ENCODE measurements around the gene LIG4.

Gene LIG4

DNA sequence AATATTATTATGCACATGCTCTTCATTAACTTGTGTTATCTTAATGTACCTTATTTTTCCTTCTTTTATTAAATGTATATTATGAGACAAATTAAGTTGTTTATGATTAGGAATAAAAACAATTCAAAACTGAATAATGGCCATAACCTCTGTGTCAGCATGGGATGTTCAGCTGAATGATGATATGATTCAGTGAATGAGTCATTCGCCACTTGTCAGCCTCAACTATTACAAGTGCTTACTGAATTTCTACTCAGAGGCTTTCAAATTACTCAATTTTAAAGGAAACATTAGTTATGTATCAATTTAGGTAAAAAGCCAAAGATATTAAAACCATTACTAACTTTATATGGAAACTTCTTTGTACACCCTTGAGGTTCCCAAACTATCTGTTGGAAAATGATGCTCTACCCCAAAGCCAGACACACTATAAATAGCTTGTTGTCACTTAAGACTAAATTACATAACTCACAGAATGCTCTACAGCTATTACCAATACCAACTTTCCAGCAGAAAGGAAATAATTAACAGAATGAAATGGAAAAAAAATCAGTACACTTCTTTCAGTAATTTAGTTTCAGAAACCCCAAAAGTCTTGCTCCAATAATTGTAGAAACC, 14.4 kb downstream of the LIG4 start:
- Histone ChIP-seq H3K23ac (ENCODE audit: low read length) (no peak overlapping the region), H3K27ac (ENCODE audit: low read depth, low read length) (no peak overlapping the region), H3K14ac (ENCODE audit: low read length) (no peak overlapping the region), H2AFZ (ENCODE audit: insufficient read depth, low read length, poor library complexity) (no peak overlapping the region), H4K12ac (ENCODE audit: low read depth, low read length) (no peak overlapping the region), H3K9ac (ENCODE audit: low read length) (no peak overlapping the region), H2BK5ac (ENCODE audit: low read depth, low read length, poor library complexity) (no peak overlapping the region), H2AK5ac (ENCODE audit: low read length) (no peak overlapping the region), H2BK12ac (ENCODE audit: low read length) (no peak overlapping the region), H4K91ac (ENCODE audit: low read depth, low read length) (no peak overlapping the region), H2BK120ac (ENCODE audit: insufficient read depth, low read length, poor library complexity) (no peak overlapping the region), H4K8ac (ENCODE audit: low read depth, low read length) (no peak overlapping the region), H3K4me1 (ENCODE audit: control insufficient read depth in 1 of 2, insufficient read depth in 2 of 2, low read length in 2 of 2) (no peaks in the 10 kb centered on the region), H3K18ac (ENCODE audit: low read length) (no peak overlapping the region), H3K4me3 (ENCODE audit: low read depth, low read length) (no peak overlapping the region), H3K79me1 (ENCODE audit: low read length) (no peaks in the 10 kb centered on the region), H3K79me2 (ENCODE audit: control insufficient read depth, insufficient read depth, low read length, poor library complexity) (no peaks in the 10 kb centered on the region), H3K4ac (ENCODE audit: low read depth, low read length) (no peak overlapping the region), H3K27me3 (ENCODE audit: insufficient read depth, low read length) (no peaks in the 10 kb centered on the region), H3K9me3 (ENCODE audit: insufficient read depth, low read depth, low read length) (peaks cover under 1% of the 10 kb centered on the region), H3K4me2 (ENCODE audit: low read length) (no peak overlapping the region), H3K36me3 (ENCODE audit: control insufficient read depth in 1 of 2, insufficient read depth in 2 of 2, low read length in 2 of 2) (no peaks in the 10 kb centered on the region)
- WGBS (ENCODE audit: extremely low coverage, insufficient coverage, insufficient read length): no CpG with 5 or more reads among the region's 1 CpG
- no peak for DNase-seq

DNA sequence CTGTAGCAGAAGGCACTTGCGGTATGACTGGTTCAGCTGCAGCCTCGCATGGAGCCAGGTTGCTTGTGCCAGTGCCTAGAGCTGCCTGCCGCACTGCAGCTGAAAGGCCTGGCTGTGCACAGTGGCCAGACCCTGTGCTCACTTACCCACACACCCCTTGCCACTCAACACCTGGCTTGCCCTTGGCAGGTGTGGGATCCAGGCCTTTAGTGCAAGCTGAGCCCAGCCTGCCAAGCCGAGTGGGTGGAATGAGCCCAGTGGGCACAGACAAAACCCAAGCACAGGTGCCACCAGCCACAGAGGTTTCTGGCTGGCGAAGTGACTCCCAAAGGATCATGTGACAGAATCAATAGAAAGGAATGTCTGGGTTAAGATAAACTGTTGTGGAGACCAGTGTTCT, 19.5 kb downstream of the LIG4 start:
- H3K14ac ChIP-seq (ENCODE audit: low read length): no peak overlapping the region
- H2AFZ ChIP-seq (ENCODE audit: insufficient read depth, low read length, poor library complexity): no peak overlapping the region
- no peak overlapping the region for H3K4ac ChIP-seq (ENCODE audit: low read depth, low read length)
- no peaks in the 10 kb centered on the region for H3K4me1 ChIP-seq (ENCODE audit: control insufficient read depth in 1 of 2, insufficient read depth in 2 of 2, low read length in 2 of 2)
- no peak overlapping the region for H3K9ac ChIP-seq (ENCODE audit: low read length)
- H3K9me3 ChIP-seq (ENCODE audit: insufficient read depth, low read depth, low read length): peaks cover 6% of the 10 kb centered on the region
- no peak overlapping the region for H4K91ac ChIP-seq (ENCODE audit: low read depth, low read length)
- H2AK5ac ChIP-seq (ENCODE audit: low read length): no peak overlapping the region
- no peak overlapping the region for H3K4me2 ChIP-seq (ENCODE audit: low read length)
- no peaks in the 10 kb centered on the region for H3K79me2 ChIP-seq (ENCODE audit: control insufficient read depth, insufficient read depth, low read length, poor library complexity)
- DNase-seq: no peak
- no peaks in the 10 kb centered on the region for H3K27me3 ChIP-seq (ENCODE audit: insufficient read depth, low read length)
- no peak overlapping the region for H2BK120ac ChIP-seq (ENCODE audit: insufficient read depth, low read length, poor library complexity)
- H3K4me3 ChIP-seq (ENCODE audit: low read depth, low read length): no peak overlapping the region
- H2BK5ac ChIP-seq (ENCODE audit: low read depth, low read length, poor library complexity): no peak overlapping the region
- no peak overlapping the region for H4K8ac ChIP-seq (ENCODE audit: low read depth, low read length)
- no peak overlapping the region for H3K23ac ChIP-seq (ENCODE audit: low read length)
- no peaks in the 10 kb centered on the region for H3K79me1 ChIP-seq (ENCODE audit: low read length)
- no peak overlapping the region for H4K12ac ChIP-seq (ENCODE audit: low read depth, low read length)
- no peak overlapping the region for H3K27ac ChIP-seq (ENCODE audit: low read depth, low read length)
- WGBS (ENCODE audit: extremely low coverage, insufficient coverage, insufficient read length): no CpG with 5 or more reads among the region's 5 CpGs
- H3K18ac ChIP-seq (ENCODE audit: low read length): no peak overlapping the region
- H3K36me3 ChIP-seq (ENCODE audit: control insufficient read depth in 1 of 2, insufficient read depth in 2 of 2, low read length in 2 of 2): no peaks in the 10 kb centered on the region
- H2BK12ac ChIP-seq (ENCODE audit: low read length): no peak overlapping the region

DNA sequence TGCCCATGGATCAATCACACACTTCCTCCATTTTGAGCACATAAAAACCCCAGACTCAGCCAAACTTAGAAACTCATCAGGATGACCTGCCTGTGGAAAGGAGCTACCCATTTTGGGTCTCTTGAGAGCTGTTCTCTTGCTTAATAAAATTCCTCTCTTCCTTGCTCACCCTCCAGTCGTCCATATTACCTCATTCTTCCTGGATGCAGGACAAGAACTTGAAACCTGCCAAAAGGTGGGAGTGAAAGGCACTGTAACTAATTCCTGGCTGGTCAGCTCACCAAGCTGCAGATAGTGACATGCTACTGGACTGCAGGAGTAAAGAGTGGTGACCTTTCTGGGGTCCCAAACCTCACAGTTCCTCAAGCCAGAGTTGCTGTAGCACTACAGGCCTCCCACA, 20.2 kb downstream of the LIG4 start:
- no peak overlapping the region for H3K23ac ChIP-seq (ENCODE audit: low read length)
- no peaks in the 10 kb centered on the region for H3K4me1 ChIP-seq (ENCODE audit: control insufficient read depth in 1 of 2, insufficient read depth in 2 of 2, low read length in 2 of 2)
- H2BK5ac ChIP-seq (ENCODE audit: low read depth, low read length, poor library complexity): no peak overlapping the region
- no peak overlapping the region for H3K4ac ChIP-seq (ENCODE audit: low read depth, low read length)
- no peak overlapping the region for H3K18ac ChIP-seq (ENCODE audit: low read length)
- no peak overlapping the region for H2AFZ ChIP-seq (ENCODE audit: insufficient read depth, low read length, poor library complexity)
- no peak overlapping the region for H3K27ac ChIP-seq (ENCODE audit: low read depth, low read length)
- H2AK5ac ChIP-seq (ENCODE audit: low read length): no peak overlapping the region
- no peak overlapping the region for H3K4me3 ChIP-seq (ENCODE audit: low read depth, low read length)
- no peaks in the 10 kb centered on the region for H3K27me3 ChIP-seq (ENCODE audit: insufficient read depth, low read length)
- no peaks in the 10 kb centered on the region for H3K79me1 ChIP-seq (ENCODE audit: low read length)
- H3K9ac ChIP-seq (ENCODE audit: low read length): no peak overlapping the region
- no peaks in the 10 kb centered on the region for H3K79me2 ChIP-seq (ENCODE audit: control insufficient read depth, insufficient read depth, low read length, poor library complexity)
- no CpG with 5 or more reads among the region's 1 CpG for WGBS (ENCODE audit: extremely low coverage, insufficient coverage, insufficient read length)
- peaks cover 6% of the 10 kb centered on the region for H3K9me3 ChIP-seq (ENCODE audit: insufficient read depth, low read depth, low read length)
- no peak overlapping the region for H2BK120ac ChIP-seq (ENCODE audit: insufficient read depth, low read length, poor library complexity)
- no peak for DNase-seq
- no peaks in the 10 kb centered on the region for H3K36me3 ChIP-seq (ENCODE audit: control insufficient read depth in 1 of 2, insufficient read depth in 2 of 2, low read length in 2 of 2)
- no peak overlapping the region for H4K8ac ChIP-seq (ENCODE audit: low read depth, low read length)
- H3K4me2 ChIP-seq (ENCODE audit: low read length): no peak overlapping the region
- H2BK12ac ChIP-seq (ENCODE audit: low read length): no peak overlapping the region
- H4K91ac ChIP-seq (ENCODE audit: low read depth, low read length): no peak overlapping the region
- no peak overlapping the region for H3K14ac ChIP-seq (ENCODE audit: low read length)
- H4K12ac ChIP-seq (ENCODE audit: low read depth, low read length): no peak overlapping the region

DNA sequence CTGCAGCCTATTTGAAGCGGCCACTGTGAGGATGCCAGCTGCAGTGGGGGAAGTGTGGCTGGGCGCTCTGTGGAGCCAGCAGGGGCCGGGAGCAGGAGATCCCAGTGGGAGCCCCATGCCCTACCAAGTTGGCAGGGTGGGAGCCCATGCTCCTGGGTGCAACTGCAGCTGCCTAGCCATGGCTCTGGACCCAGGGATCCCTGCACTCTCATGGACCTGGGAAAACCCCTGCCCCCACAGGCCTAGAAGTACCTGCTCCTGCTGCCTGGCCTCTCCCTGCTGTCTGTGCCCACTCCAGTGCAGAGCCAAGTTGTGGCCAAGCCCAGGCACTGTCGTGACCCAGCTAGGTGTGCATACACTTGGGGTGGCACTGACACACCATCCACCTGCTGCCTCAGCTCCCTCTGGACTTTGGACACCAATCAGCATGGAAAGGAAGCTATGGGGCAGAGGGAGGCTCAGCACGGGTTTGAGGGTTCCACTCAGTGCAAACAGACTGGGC, 20.9 kb downstream of the LIG4 start:
- Histone ChIP-seq H3K9me3 (ENCODE audit: insufficient read depth, low read depth, low read length) (peaks cover 6% of the 10 kb centered on the region), H3K4me2 (ENCODE audit: low read length) (no peak overlapping the region), H2BK120ac (ENCODE audit: insufficient read depth, low read length, poor library complexity) (no peak overlapping the region), H3K4me3 (ENCODE audit: low read depth, low read length) (peak overlapping the region; percentile 7), H3K18ac (ENCODE audit: low read length) (no peak overlapping the region), H3K14ac (ENCODE audit: low read length) (no peak overlapping the region), H2AFZ (ENCODE audit: insufficient read depth, low read length, poor library complexity) (no peak overlapping the region), H4K8ac (ENCODE audit: low read depth, low read length) (no peak overlapping the region), H3K4ac (ENCODE audit: low read depth, low read length) (no peak overlapping the region), H3K36me3 (ENCODE audit: control insufficient read depth in 1 of 2, insufficient read depth in 2 of 2, low read length in 2 of 2) (no peaks in the 10 kb centered on the region), H3K79me2 (ENCODE audit: control insufficient read depth, insufficient read depth, low read length, poor library complexity) (no peaks in the 10 kb centered on the region), H4K12ac (ENCODE audit: low read depth, low read length) (no peak overlapping the region), H4K91ac (ENCODE audit: low read depth, low read length) (no peak overlapping the region), H2BK12ac (ENCODE audit: low read length) (no peak overlapping the region), H3K27me3 (ENCODE audit: insufficient read depth, low read length) (no peaks in the 10 kb centered on the region), H2BK5ac (ENCODE audit: low read depth, low read length, poor library complexity) (no peak overlapping the region), H3K4me1 (ENCODE audit: control insufficient read depth in 1 of 2, insufficient read depth in 2 of 2, low read length in 2 of 2) (no peaks in the 10 kb centered on the region), H3K79me1 (ENCODE audit: low read length) (no peaks in the 10 kb centered on the region), H3K9ac (ENCODE audit: low read length) (no peak overlapping the region), H2AK5ac (ENCODE audit: low read length) (no peak overlapping the region), H3K27ac (ENCODE audit: low read depth, low read length) (no peak overlapping the region), H3K23ac (ENCODE audit: low read length) (no peak overlapping the region)
- no CpG with 5 or more reads among the region's 5 CpGs for WGBS (ENCODE audit: extremely low coverage, insufficient coverage, insufficient read length)
- no peak for DNase-seq
